PFSK-1 (cell line): ENCODE measurements around the gene CXCR4.

Experiments
- POLR2AphosphoS5 ChIP-seq: IDR thresholded peaks from 2 replicates; pipeline ENCODE4 v1.6.1; 2012; ENCODE audit warnings: low read depth, mild to moderate bottlenecking, control low read depth, low read length, moderate library complexity
- REST ChIP-seq, 2 experiments: IDR thresholded peaks; 2 replicates each; pipeline versions ENCODE4 v1.6.1 to v1.8.0; 2011 to 2012; ENCODE audit warnings: low read depth in 2 of 2, low read length in 2 of 2, control low read depth in 1 of 2, inconsistent platforms in 1 of 2, mild to moderate bottlenecking in 1 of 2, moderate library complexity in 1 of 2; ENCODE audit not compliant: insufficient read depth in 1 of 2
- SIN3A ChIP-seq: IDR thresholded peaks from 2 replicates; pipeline ENCODE4 v1.6.1; 2012; ENCODE audit warnings: mild to moderate bottlenecking, low read length, moderate library complexity, borderline replicate concordance; ENCODE audit not compliant: insufficient read depth

- TF ChIP-seq POLR2AphosphoS5, result no peak
- TF ChIP-seq REST (IDR thresholded peaks at IDR 0.05; ENCODE audit: insufficient read depth in 1 of 2, low read depth in 2 of 2, low read length in 2 of 2), result no peak
- TF ChIP-seq SIN3A, result no peak
Observed at GRCh38 chr2:136093583-136093982, 24.4 kb downstream of the CXCR4 start.
